Measurements from ENCODE around the gene GGT5. TPM values are rescaled to one million over a fixed set of nuclear protein-coding genes. Genes with fewer than 3 reads are reported as not detected.

The GGT5 gene
- total RNA-seq, 1 experiment from 2014 or later, result not detected

DNA sequence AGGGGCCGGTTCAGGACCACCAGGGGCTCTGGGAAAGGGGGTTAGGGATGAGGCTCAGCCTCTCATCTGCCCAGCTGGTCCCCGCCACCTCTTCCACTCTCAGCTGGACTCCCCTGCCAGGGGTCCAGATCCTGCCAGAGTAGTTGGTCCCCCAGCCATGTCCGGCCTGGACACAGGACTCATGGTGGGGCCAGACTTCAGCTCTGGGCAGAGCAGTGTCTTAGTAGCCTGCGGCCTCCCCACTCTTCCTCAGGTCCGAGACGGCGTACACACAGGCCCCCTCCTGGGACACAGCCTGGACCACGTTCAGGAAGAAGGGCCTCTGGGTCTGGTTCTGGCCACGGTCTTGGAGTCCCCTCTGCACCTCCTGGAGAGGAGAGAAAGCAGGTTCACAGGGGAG is 25.1 kb downstream of the GGT5 start:
- Histone ChIP-seq H3K27me3 (ENCODE audit: insufficient read depth, low read depth) (no peaks in the 10 kb centered on the region), H3K4me2 (no peak overlapping the region), H3F3A (ENCODE audit: insufficient read depth, low read depth) (no peaks in the 10 kb centered on the region), H3K4me3 (no peak overlapping the region), H3K9me2 (ENCODE audit: insufficient read depth) (no peaks in the 10 kb centered on the region), H3K4me1 (replicated peaks; ENCODE audit: insufficient read depth) (no peaks in the 10 kb centered on the region), H4K20me1 (ENCODE audit: insufficient read depth) (no peaks in the 10 kb centered on the region), H3K27ac (no peak overlapping the region), H3K36me3 (ENCODE audit: low read depth) (no peaks in the 10 kb centered on the region), H3K79me2 (ENCODE audit: low read depth) (no peaks in the 10 kb centered on the region), H2AFZ (no peak overlapping the region), H3K9me3 (ENCODE audit: insufficient read depth, low read depth) (no peaks in the 10 kb centered on the region)
- CTCF ChIA-PET, result no interaction called here
- no peak for TF ChIP-seq EZH2 (IDR thresholded peaks at IDR 0.05; ENCODE audit: low read depth)
- TF ChIP-seq, protein P1, sequence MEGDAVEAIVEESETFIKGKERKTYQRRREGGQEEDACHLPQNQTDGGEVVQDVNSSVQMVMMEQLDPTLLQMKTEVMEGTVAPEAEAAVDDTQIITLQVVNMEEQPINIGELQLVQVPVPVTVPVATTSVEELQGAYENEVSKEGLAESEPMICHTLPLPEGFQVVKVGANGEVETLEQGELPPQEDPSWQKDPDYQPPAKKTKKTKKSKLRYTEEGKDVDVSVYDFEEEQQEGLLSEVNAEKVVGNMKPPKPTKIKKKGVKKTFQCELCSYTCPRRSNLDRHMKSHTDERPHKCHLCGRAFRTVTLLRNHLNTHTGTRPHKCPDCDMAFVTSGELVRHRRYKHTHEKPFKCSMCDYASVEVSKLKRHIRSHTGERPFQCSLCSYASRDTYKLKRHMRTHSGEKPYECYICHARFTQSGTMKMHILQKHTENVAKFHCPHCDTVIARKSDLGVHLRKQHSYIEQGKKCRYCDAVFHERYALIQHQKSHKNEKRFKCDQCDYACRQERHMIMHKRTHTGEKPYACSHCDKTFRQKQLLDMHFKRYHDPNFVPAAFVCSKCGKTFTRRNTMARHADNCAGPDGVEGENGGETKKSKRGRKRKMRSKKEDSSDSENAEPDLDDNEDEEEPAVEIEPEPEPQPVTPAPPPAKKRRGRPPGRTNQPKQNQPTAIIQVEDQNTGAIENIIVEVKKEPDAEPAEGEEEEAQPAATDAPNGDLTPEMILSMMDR (conservative IDR thresholded peaks at IDR 0.05), result no peak
- intact Hi-C loops (cut with micrococcal nuclease; ENCODE audit: unreplicated experiment), result no loop called here
- POLR2A ChIA-PET (ENCODE audit: unreplicated experiment), result no interaction called here
- no TSS peak for BruUV-seq (replicated peaks)
- no peak for DNase-seq

DNA sequence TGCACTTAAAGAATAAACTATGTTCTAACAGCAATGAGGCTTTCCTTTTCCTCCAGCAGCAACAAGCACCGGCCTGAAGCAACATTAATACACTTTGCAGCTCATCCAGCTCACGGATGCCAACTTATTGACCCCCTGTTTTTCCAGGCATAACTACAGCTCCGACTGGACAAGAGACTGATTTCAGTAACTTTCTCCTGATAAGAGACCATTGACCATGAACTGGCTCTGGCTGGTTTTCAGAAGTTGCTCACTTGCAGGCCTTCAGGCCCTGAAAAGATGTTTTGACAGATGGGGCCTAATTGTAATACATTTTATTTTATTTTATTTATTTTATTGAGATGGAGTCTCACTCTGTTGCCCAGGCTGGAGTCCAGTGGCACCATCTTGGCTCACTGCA is 27.5 kb downstream of the GGT5 start:
- intact Hi-C loops (cut with micrococcal nuclease; ENCODE audit: unreplicated experiment), result no loop called here
- Histone ChIP-seq H3K27ac (no peak overlapping the region), H3K4me1 (replicated peaks; ENCODE audit: insufficient read depth) (no peaks in the 10 kb centered on the region), H4K20me1 (ENCODE audit: insufficient read depth) (no peaks in the 10 kb centered on the region), H3K4me3 (no peak overlapping the region), H3K9me2 (ENCODE audit: insufficient read depth) (no peaks in the 10 kb centered on the region), H2AFZ (no peak overlapping the region), H3F3A (ENCODE audit: insufficient read depth, low read depth) (no peaks in the 10 kb centered on the region), H3K4me2 (no peak overlapping the region), H3K27me3 (ENCODE audit: insufficient read depth, low read depth) (no peaks in the 10 kb centered on the region), H3K9me3 (ENCODE audit: insufficient read depth, low read depth) (no peaks in the 10 kb centered on the region), H3K79me2 (ENCODE audit: low read depth) (no peaks in the 10 kb centered on the region), H3K36me3 (ENCODE audit: low read depth) (no peaks in the 10 kb centered on the region)
- DNase-seq, result no peak
- CTCF ChIA-PET, result no interaction called here
- no peak for TF ChIP-seq EZH2 (IDR thresholded peaks at IDR 0.05; ENCODE audit: low read depth)
- TF ChIP-seq, protein P1 (conservative IDR thresholded peaks at IDR 0.05), result no peak
- POLR2A ChIA-PET (ENCODE audit: unreplicated experiment), result no interaction called here
- no TSS peak for BruUV-seq (replicated peaks)

DNA sequence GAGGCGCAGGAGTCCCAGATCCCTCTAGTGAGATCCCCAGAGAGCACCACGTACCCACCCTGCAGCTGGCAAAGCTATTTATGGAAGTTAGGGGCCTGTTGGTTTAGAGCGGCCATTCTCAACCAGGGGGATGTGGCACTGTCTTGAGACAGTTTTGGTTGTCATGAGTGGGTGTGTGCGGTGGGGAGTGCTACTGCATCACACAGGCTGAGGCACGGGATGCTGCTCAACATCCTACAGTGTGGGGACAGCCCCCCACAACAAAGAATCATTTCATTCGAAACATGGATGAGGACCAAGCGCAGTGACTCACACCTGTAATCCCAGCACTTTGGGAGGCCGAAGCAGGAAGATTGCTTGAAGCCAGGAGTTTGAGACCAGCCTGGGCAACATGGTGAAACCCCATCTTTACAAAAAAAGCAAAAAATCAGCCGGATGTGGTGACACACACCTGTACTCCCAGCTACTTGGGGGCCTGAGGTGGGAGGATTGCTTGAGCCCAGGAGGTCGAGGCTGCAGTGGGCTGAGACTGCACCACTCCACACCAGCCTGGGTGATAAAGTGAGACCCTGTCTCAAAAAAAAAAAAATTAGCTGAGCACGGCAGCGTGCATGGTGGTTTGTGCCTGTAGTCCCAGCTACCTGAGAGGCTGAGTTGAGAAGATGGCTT is 28.2 kb downstream of the GGT5 start:
- Histone ChIP-seq H3K27ac (no peak overlapping the region), H3K4me1 (replicated peaks; ENCODE audit: insufficient read depth) (no peaks in the 10 kb centered on the region), H2AFZ (no peak overlapping the region), H3K4me3 (no peak overlapping the region), H3K4me2 (no peak overlapping the region), H3K9me3 (ENCODE audit: insufficient read depth, low read depth) (no peaks in the 10 kb centered on the region), H3F3A (ENCODE audit: insufficient read depth, low read depth) (no peaks in the 10 kb centered on the region), H4K20me1 (ENCODE audit: insufficient read depth) (no peaks in the 10 kb centered on the region), H3K36me3 (ENCODE audit: low read depth) (no peaks in the 10 kb centered on the region), H3K79me2 (ENCODE audit: low read depth) (no peaks in the 10 kb centered on the region), H3K9me2 (ENCODE audit: insufficient read depth) (no peaks in the 10 kb centered on the region), H3K27me3 (ENCODE audit: insufficient read depth, low read depth) (no peaks in the 10 kb centered on the region)
- TF ChIP-seq, protein P1 (conservative IDR thresholded peaks at IDR 0.05), result no peak
- TF ChIP-seq EZH2 (IDR thresholded peaks at IDR 0.05; ENCODE audit: low read depth), result no peak
- intact Hi-C loops (cut with micrococcal nuclease; ENCODE audit: unreplicated experiment), result no loop called here
- no TSS peak for BruUV-seq (replicated peaks)
- no peak for DNase-seq
- ChIA-PET POLR2A (ENCODE audit: unreplicated experiment) (no interaction called here), CTCF (no interaction called here)

Data from PC-9 (cell line).